OCI-LY7 (cell line): ENCODE data around the gene PLCB1. TPM values are rescaled to one million over a fixed set of nuclear protein-coding genes. Genes with fewer than 3 reads are reported as not detected.

Experiments
- Bru-seq: library from RNA; stranded (reverse); fragments of 400-500 nt; gene quantifications from one replicate; lab custom pipeline; 2021; lab: Mats Ljungman, UMichigan
- BruChase-seq, 2 experiments: library from RNA; stranded (reverse); fragments of 400-500 nt; gene quantifications; one replicate each; lab custom pipeline; 2021; lab: Mats Ljungman, UMichigan
- BruUV-seq: library from RNA; stranded (reverse); fragments of 400-500 nt; replicated peaks from 2 replicates; lab custom pipeline; 2021; lab: Mats Ljungman, UMichigan
- CTCF ChIA-PET: fragments of 300-600 bp; sonication (Branson Sonifier 250); formaldehyde crosslinking; loops from one replicate; lab custom pipeline; 2022; ENCODE audit warnings: antibody characterized with exemption; ENCODE audit not compliant: unreplicated experiment; lab: Charles Lee
- POLR2A ChIA-PET: fragments of 300-600 bp; sonication (Branson Sonifier 250); formaldehyde crosslinking; loops from one replicate; lab custom pipeline; 2022; ENCODE audit warnings: antibody characterized with exemption; lab: Charles Lee
- DNase-seq: peaks from one replicate; pipeline ENCODE4 v3.0.0-alpha.2; 2015; ENCODE audit warnings: low spot score
- H2AFZ ChIP-seq: fragments of 200-600 bp; sonication (generic), shearing (Covaris generic); 2 replicates; pipeline ENCODE4 v1.6.1; 2014; ENCODE audit warnings: mild to moderate bottlenecking, antibody characterized with exemption, low read length, moderate library complexity
- H3K27ac ChIP-seq: fragments of 200-600 bp; sonication (generic); 2 replicates; pipeline ENCODE4 v1.5.1; 2014; ENCODE audit warnings: mixed run types, low read depth, mild to moderate bottlenecking, moderate library complexity, low read length, inconsistent platforms; ENCODE audit not compliant: poor library complexity, severe bottlenecking
- H3K36me3 ChIP-seq: fragments of 200-600 bp; sonication (generic); 2 replicates; pipeline ENCODE4 v1.6.1; 2014; ENCODE audit warnings: mild to moderate bottlenecking, antibody characterized with exemption, low read length, moderate library complexity, mixed read lengths; ENCODE audit not compliant: insufficient read depth
- H3K4me1 ChIP-seq: fragments of 200-600 bp; sonication (generic); 2 replicates; pipeline ENCODE4 v1.5.1; 2014; ENCODE audit warnings: mild to moderate bottlenecking, low read length; ENCODE audit not compliant: insufficient read depth, poor library complexity, severe bottlenecking
- H3K4me2 ChIP-seq: fragments of 200-600 bp; sonication (generic); 2 replicates; pipeline ENCODE4 v1.6.1; 2014; ENCODE audit warnings: mild to moderate bottlenecking, low read length
- H3K4me3 ChIP-seq: fragments of 200-600 bp; sonication (generic); 2 replicates; pipeline ENCODE4 v1.5.1; 2014; ENCODE audit warnings: mild to moderate bottlenecking, low read depth, low read length; ENCODE audit not compliant: poor library complexity, severe bottlenecking
- H3K79me2 ChIP-seq: fragments of 200-600 bp; sonication (generic); 2 replicates; pipeline ENCODE4 v1.6.1; 2016; ENCODE audit warnings: low read depth, mild to moderate bottlenecking, low read length, moderate library complexity, mixed read lengths; ENCODE audit not compliant: insufficient read depth
- H3K9me2 ChIP-seq: fragments of 200-600 bp; sonication (generic); 2 replicates; pipeline ENCODE4 v1.6.1; 2016; ENCODE audit warnings: mild to moderate bottlenecking, low read length, mixed read lengths; ENCODE audit not compliant: insufficient read depth
- H3K9me3 ChIP-seq: fragments of 200-600 bp; sonication (generic); 2 replicates; pipeline ENCODE4 v1.6.1; 2014; ENCODE audit warnings: mild to moderate bottlenecking, mixed run types, low read length, mixed read lengths
- H4K20me1 ChIP-seq: fragments of 200-600 bp; sonication (generic); 2 replicates; pipeline ENCODE4 v1.6.1; 2014; ENCODE audit warnings: mild to moderate bottlenecking, antibody characterized with exemption, low read length, moderate library complexity, mixed read lengths; ENCODE audit not compliant: insufficient read depth
- CTCF ChIP-seq: fragments of 200-600 bp; sonication (generic); conservative IDR thresholded peaks from 2 replicates; pipeline ENCODE4 v1.5.1; 2014; ENCODE audit warnings: mild to moderate bottlenecking, antibody characterized with exemption, low read length, moderate library complexity, mixed read lengths
- EZH2phosphoT487 ChIP-seq: fragments of 200-600 bp; sonication (generic); IDR thresholded peaks from 2 replicates; pipeline ENCODE4 v1.6.1; 2018; ENCODE audit warnings: low read depth, borderline replicate concordance, mild to moderate bottlenecking, mixed run types, antibody characterized with exemption, low read length, moderate library complexity, mixed read lengths
- intact Hi-C: fragments of 100-400 bp; cut with micrococcal nuclease; formaldehyde crosslinking; loops from one replicate; pipeline ENCODE4 v1.10.0; 2022; ENCODE audit not compliant: unreplicated experiment
- long read RNA-seq: library from polyadenylated mRNA; stranded (forward); transcript quantifications from one replicate; pipeline ENCODE4 v2.0.0, GENCODE V29; 2022
- total RNA-seq, 2 experiments: library from RNA; depleted of rRNA in 1 of 2; stranded (reverse); fragments of >200 nt in 1 of 2; shearing (Covaris generic) in 1 of 2; gene quantifications; 2 replicates each; pipeline ENCODE4 v1.2.3, GENCODE V29; 2014 to 2022

Gene PLCB1
- total RNA-seq (2014; rRNA removed; shearing (Covaris generic)) (25.0 and 30.5 TPM in 2 replicates), total RNA-seq (2022) (14.6 and 17.0 TPM in 2 replicates), Bru-seq, nascent RNA (percentile 66 among the genes with signal in this experiment), BruChase-seq, experiment 1, labeled RNA remaining after a 6-hour chase (percentile 53 among the genes with signal in this experiment), BruChase-seq, experiment 2, labeled RNA remaining after a 2-hour chase (percentile 64 among the genes with signal in this experiment)
- long read RNA-seq, full-length matches to known transcripts: 8 of 22 reads
- long read RNA-seq, partial matches to known transcripts: 1 of 22 reads
- long read RNA-seq, other reads (novel, unspliced or antisense): 13 of 22 reads

- Histone ChIP-seq H3K4me3 (peak within 1 kb of the TSS; percentile 76), H3K9me2 (no peaks in the 10 kb centered on the region), H3K79me2 (peaks cover 31% of the 10 kb centered on the region; the same call in 1 of the 2 replicates), H3K27ac (peak within 1 kb of the TSS; percentile 45), H3K4me2 (peak within 1 kb of the TSS; percentile 97), H3K4me1 (peaks cover 29% of the 10 kb centered on the region), H4K20me1 (no peaks in the 10 kb centered on the region), H3K36me3 (no peaks in the 10 kb centered on the region), H3K9me3 (no peaks in the 10 kb centered on the region), H2AFZ (peak within 1 kb of the TSS; percentile 99)
- peak; percentile 91 for DNase-seq
- CTCF ChIA-PET: interaction anchor here (0.6 kb wide), 1 partner anchor 98 kb away, joined by 3 read pairs; no protein-coding TSS in a partner anchor
- no TSS peak for BruUV-seq
- no peak for TF ChIP-seq EZH2phosphoT487
- TF ChIP-seq CTCF: peak; percentile 78
- POLR2A ChIA-PET: interaction anchor here (0.7 to 0.8 kb wide), 2 partner anchors 32 to 88 kb away, joined by 3 read pairs; no protein-coding TSS in a partner anchor
- intact Hi-C loops: loop anchor here (1.0 to 5.0 kb wide), 7 partner anchors 175 to 589 kb away; no protein-coding TSS in a partner anchor
Observed at GRCh38 chr20:8131598-8132483, at the start of gene PLCB1. TSS of gene PLCB1 (plus strand) at chr20:8132266. CDS start at chr20:8132652, 386 bp downstream.

- CTCF ChIA-PET: no interaction called here
Observed at GRCh38 chr20:8082989-8083388, 49.1 kb upstream of the PLCB1 start.

More at GRCh38 chr20:8082989-8083388, 49.1 kb upstream of the PLCB1 start:
- Histone ChIP-seq H3K9me2 (no peaks in the 10 kb centered on the region), H3K27ac (no peak overlapping the region), H3K4me3 (no peak overlapping the region), H3K4me2 (no peak overlapping the region), H2AFZ (no peak overlapping the region), H4K20me1 (no peaks in the 10 kb centered on the region), H3K4me1 (no peaks in the 10 kb centered on the region), H3K9me3 (no peaks in the 10 kb centered on the region), H3K36me3 (no peaks in the 10 kb centered on the region), H3K79me2 (no peaks in the 10 kb centered on the region)
- DNase-seq: no peak
- intact Hi-C loops: no loop called here
- POLR2A ChIA-PET: interaction anchor here (0.7 kb wide), 2 partner anchors 79 to 168 kb away, joined by 3 read pairs; no protein-coding TSS in a partner anchor
- BruUV-seq: no TSS peak
- no peak for TF ChIP-seq CTCF
